ENCODE data around the gene DHRS9. TPM values are rescaled to one million over a fixed set of nuclear protein-coding genes. Genes with fewer than 3 reads are reported as not detected.

DHRS9 gene
- total RNA-seq, 1 donor from 2014 or later: not detected

GRCh38 chr2:169065864-169066517 is 3.4 kb upstream of the DHRS9 start:
- DNase-seq (ENCODE audit: low spot score): no peak
- Mint-ChIP-seq H3K4me1 (ENCODE audit: low read depth) (no peaks in the 10 kb centered on the region), H3K36me3 (ENCODE audit: low read depth) (no peaks in the 10 kb centered on the region), H3K9me3 (ENCODE audit: low read depth) (no peaks in the 10 kb centered on the region), H3K27me3 (ENCODE audit: low read depth) (peaks cover 2% of the 10 kb centered on the region), H3K4me3 (ENCODE audit: unreplicated experiment) (no peak overlapping the region), H3K27ac (ENCODE audit: unreplicated experiment) (no peak overlapping the region)
- TF ChIP-seq CTCF (IDR thresholded peaks at IDR 0.05): no peak

GRCh38 chr2:169066897-169067296 is 2.5 kb upstream of the DHRS9 start:
- no peak for DNase-seq (ENCODE audit: low spot score)
- no peak overlapping the region for H3K27ac Mint-ChIP-seq (ENCODE audit: unreplicated experiment)
- no peak overlapping the region for H3K4me3 Mint-ChIP-seq (ENCODE audit: unreplicated experiment)
- TF ChIP-seq CTCF (IDR thresholded peaks at IDR 0.05): no peak
- H3K27me3 Mint-ChIP-seq (ENCODE audit: low read depth): peaks cover 2% of the 10 kb centered on the region
- H3K4me1 Mint-ChIP-seq (ENCODE audit: low read depth): no peaks in the 10 kb centered on the region
- H3K36me3 Mint-ChIP-seq (ENCODE audit: low read depth): no peaks in the 10 kb centered on the region
- H3K9me3 Mint-ChIP-seq (ENCODE audit: low read depth): no peaks in the 10 kb centered on the region

DNA sequence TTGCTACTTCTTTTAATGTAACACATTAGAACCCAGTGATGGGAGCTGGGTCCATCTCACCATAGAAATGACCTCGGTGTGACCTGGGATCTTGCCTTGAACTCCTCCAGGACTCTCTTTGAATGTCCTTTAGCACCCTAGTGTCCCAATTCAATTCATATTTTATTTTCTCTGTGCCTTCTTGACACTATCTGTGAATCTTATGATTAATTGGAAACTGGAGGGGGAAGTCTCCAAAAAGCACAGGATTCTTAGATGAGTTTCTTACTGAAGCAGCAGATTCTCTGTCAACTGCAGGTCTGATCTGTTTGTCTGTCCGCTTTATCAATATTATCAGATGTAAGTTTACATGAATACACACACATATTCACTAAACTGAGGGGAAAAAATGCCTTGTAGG is 470 bp downstream of the DHRS9 start:
- Mint-ChIP-seq H3K27ac (ENCODE audit: unreplicated experiment) (no peak overlapping the region), H3K4me1 (ENCODE audit: low read depth) (no peaks in the 10 kb centered on the region), H3K36me3 (ENCODE audit: low read depth) (no peaks in the 10 kb centered on the region), H3K9me3 (ENCODE audit: low read depth) (no peaks in the 10 kb centered on the region), H3K27me3 (ENCODE audit: low read depth) (peaks cover 2% of the 10 kb centered on the region), H3K4me3 (ENCODE audit: unreplicated experiment) (no peak overlapping the region)
- no peak for DNase-seq (ENCODE audit: low spot score)
- TF ChIP-seq CTCF (IDR thresholded peaks at IDR 0.05): no peak

- Mint-ChIP-seq H3K36me3 (ENCODE audit: low read depth) (no peaks in the 10 kb centered on the region), H3K4me1 (ENCODE audit: low read depth) (no peaks in the 10 kb centered on the region), H3K9me3 (ENCODE audit: low read depth) (no peaks in the 10 kb centered on the region), H3K4me3 (ENCODE audit: unreplicated experiment) (no peak overlapping the region), H3K27me3 (ENCODE audit: low read depth) (peaks cover 2% of the 10 kb centered on the region), H3K27ac (ENCODE audit: unreplicated experiment) (no peak overlapping the region)
- no peak for DNase-seq (ENCODE audit: low spot score)
- TF ChIP-seq CTCF (IDR thresholded peaks at IDR 0.05): no peak
These were observed 2.1 kb downstream of the DHRS9 start for GRCh38 chr2:169071455-169071854.

- no peaks in the 10 kb centered on the region for H3K9me3 Mint-ChIP-seq (ENCODE audit: low read depth)
- H3K4me1 Mint-ChIP-seq (ENCODE audit: low read depth): no peaks in the 10 kb centered on the region
- no peak for DNase-seq (ENCODE audit: low spot score)
- TF ChIP-seq CTCF (IDR thresholded peaks at IDR 0.05): no peak
- H3K27ac Mint-ChIP-seq (ENCODE audit: unreplicated experiment): no peak overlapping the region
- no peaks in the 10 kb centered on the region for H3K36me3 Mint-ChIP-seq (ENCODE audit: low read depth)
- H3K27me3 Mint-ChIP-seq (ENCODE audit: low read depth): peaks cover 2% of the 10 kb centered on the region
- no peak overlapping the region for H3K4me3 Mint-ChIP-seq (ENCODE audit: unreplicated experiment)
These were observed 3.0 kb downstream of the DHRS9 start for GRCh38 chr2:169072163-169072925.
